Stimulated activated CD8-positive, alpha-beta memory T cell treated with anti-CD3 and anti-CD28 coated beads, Interleukin-4, amount 100 ng/mL, for 48 hours (primary cell): ENCODE data around the gene HNRNPM.
A peak's percentile ranks its signal among the peaks of the same experiment; 100 is the strongest.

Source experiments
- DNase-seq: peaks from one replicate; pipeline ENCODE4 v3.0.0-alpha.2; 2020

Gene HNRNPM

DNA sequence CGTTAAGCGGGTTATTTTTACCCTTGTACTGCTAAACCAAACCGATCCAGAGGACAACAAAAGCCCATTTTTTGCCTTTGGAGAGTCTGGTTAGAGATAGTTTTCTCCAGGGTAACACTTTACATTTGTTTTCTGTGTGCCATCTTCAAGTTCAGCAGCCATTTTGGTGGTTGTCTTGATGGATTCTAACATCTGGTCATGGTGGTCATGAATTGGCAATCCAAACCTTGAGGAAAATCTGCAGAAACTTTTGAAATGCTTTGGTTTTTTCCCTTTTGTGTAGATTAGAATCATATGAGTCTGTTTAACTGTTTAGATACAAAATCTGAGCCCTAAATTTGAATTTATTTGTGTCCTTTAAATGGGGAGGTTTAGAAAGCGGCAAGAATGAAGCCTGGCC lies 16.6 kb downstream of the HNRNPM start:
- DNase-seq, result no peak

DNA sequence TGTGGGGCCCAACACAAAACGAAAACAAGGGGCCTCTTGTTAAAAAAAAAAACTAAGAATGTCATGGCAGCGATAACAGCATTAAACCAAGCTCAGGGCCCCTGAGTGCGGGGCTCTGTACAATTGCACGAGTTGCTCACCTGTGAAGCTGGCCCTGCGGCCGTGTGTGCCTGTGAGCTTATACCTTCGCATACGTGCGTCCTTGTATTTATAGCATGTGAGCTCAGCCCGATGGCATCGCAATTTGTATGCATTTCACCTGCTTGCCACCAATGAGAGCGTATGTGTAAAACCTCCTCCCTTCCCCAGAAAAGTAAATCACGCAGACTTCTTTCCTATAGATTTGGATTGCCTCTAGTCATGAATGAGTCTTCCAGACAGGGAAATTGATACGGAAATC lies 17.1 kb downstream of the HNRNPM start:
- DNase-seq, result no peak

DNA sequence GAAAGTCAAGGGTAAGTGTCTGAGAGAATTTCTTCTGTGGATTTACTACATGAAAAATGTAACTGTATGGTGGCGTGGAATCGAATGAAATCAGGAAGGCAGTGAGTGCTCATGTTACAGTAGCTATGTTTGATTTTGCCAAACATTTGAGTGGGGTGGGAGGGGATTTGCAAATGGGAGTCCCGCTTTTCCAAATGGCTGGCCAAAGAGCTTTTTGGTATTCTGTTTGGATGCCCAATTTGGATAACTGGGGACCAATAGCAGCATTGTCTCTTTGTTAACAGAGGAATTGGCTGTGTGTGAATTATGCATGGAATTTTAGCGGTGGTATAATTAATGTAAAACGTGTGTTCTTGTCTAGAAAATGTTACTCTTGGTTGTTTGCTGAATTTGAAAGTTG lies 17.8 kb downstream of the HNRNPM start:
- no peak for DNase-seq

DNA sequence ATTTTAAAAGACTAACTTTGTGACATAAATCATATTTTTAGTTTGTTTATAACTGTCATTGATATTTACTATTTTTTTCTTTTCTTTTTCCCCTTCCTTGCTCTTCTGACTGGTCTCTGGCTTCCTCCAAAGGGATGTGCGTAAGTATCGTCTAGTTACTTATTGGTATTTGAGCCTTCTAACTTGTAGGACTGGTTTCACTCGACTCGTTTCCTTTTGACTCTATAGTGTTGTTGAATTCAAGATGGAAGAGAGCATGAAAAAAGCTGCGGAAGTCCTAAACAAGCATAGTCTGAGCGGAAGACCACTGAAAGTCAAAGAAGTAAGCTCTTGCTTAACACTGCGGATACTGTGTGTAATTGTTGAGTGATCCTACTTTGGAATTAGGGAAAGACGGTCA lies 18.6 kb downstream of the HNRNPM start:
- no peak for DNase-seq

DNA sequence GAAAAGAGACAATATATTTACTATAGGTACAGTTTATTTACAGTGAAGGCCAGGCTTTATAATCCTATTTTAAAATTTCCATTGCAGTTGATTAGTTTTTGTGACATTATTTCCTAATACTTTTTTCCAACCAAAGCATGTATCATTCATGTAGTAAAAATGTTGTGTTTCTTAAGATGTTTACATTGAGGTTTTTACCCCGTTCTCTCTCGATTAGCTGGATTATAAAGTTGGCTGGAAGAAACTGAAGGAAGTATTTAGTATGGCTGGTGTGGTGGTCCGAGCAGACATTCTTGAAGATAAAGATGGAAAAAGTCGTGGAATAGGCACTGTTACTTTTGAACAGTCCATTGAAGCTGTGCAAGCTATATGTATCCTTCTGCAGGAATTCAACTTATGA lies 21.2 kb downstream of the HNRNPM start:
- DNase-seq, result no peak

DNA sequence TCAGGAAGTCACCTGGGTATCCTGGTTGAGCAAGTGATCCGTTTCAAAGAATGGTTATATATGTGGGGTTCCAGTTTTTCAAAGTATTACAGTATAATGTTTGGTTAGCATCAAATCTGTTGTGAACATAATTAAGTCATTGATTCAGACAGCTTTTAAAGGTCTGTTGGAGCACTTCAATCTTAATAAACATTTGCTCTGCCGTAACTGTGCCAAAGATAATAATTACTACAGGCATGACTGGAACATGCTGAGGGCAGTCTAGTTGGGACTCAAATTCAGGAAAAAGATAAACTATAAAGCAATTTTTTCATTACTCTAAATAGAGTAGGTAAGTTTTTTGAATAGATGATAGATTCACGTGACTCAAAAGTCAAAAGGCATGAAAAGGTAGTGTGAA lies 23.3 kb downstream of the HNRNPM start:
- no peak for DNase-seq

DNA sequence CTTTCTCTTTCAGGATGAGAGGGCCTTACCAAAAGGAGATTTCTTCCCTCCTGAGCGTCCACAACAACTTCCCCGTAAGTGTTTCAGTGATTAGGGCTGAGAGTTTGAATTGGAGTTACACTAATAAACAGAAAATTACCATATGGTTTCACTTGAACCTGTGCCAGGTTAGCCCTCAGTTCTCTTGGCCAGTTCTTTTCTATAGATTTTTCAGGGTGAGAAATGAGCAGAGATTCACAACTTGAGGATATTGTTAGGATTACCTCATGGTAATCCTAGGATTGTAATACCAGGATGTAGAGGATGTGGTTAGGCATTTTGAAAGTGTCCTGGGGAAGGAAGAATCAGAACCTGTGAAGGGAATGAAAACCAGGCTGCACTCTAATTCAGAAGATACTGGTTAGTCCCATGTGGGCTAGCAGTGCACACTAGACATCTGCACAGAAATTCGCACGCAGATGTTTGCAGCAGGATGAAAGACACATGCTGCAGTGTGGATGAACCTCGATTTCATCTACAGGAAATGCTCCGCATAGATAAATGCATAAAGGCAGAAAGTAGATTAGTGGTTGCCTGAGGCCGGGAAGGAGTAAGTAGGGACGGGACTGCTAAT lies 24.1 kb downstream of the HNRNPM start:
- DNase-seq, result no peak

DNA sequence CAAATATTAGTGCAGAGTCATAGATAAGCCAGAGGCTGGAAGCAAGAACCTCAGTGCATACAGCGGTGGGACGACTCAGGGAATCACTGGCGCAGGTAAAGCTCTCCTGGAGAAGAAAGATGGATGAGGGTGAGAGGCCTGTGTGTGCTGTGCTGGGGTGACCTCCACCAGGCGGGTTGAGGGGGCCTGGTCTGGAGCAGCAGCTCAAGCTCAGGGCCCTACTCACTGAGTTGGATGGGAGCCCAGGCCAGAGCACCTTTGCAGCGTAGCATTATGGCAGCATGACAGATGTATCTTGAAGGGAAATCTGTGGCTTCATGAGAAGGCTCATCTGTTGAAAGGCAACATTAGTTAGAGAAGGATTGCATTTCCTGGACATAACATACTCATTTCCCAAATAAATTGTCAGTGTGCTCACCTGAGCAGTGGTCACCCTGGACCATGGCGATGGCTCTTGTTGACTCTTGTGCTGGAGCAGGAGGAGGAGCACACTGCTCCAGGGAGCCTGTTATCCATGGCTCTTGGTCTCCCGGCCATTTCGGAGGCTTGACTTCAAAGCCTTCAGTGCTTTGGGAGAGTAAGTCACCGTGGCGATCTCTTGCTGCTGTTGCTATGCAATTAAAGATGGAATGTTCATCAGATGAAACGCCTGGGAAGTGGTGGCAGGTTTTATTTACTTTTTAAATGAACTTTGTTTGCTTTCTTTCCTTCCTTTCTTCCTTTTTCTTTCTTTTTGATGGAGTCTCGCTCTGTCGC lies 25.0 kb downstream of the HNRNPM start:
- DNase-seq, result no peak

DNA sequence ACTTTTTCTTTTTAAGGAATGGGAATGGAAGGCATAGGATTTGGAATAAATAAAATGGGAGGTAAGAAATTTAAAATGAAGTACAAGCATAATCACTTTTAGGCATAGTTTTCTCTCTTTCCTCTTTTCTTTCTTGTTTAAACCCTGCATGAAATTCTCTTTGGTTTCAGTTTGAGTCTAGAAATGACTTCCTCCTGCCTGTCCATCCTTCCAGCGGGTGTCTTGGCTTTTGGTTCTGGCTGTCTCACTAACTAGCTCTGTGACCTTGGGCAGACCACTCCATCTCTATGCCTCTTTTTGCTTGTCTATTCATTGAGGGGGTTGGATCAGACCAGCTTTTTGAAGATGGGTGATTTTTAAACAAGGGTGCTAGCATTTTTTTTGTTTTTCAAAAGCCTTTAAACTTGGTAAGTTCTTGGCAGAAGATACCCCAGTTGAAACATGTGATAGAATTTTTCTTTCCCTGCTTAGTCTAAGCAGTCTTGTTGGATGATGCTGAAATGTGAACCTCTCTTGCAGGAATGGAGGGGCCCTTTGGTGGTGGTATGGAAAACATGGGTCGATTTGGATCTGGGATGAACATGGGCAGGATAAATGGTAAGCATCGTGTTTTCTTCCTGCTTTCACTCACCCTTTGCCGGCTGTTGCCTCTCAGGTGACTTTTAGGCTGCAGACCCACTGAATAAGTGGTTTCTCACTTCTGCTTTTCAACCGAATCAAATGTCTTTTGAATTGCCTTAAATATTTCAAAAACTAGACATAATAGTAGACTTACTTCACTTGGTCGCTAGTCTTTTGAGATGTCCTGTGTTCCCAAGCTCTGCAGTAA lies 29.1 kb downstream of the HNRNPM start:
- DNase-seq, result no peak

DNA sequence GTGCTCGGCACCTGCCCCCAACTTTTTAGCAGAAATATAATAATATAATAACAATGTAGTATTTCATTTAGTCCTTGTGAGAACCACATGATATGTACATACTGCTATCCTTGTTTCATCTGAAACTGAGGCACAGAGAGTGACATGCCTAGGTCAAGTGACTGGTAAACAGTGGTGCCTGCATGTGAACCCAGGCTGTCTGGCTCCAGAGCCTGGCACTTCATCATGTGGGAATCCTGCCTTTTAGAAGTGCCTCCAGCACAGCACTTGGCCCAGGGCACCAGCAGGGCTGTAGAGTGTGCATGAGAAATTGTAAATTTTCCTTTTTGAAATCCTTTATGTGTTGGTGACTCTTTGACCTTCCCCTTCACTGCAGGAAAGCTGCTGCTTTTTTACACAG lies 30.2 kb downstream of the HNRNPM start:
- no peak for DNase-seq

DNA sequence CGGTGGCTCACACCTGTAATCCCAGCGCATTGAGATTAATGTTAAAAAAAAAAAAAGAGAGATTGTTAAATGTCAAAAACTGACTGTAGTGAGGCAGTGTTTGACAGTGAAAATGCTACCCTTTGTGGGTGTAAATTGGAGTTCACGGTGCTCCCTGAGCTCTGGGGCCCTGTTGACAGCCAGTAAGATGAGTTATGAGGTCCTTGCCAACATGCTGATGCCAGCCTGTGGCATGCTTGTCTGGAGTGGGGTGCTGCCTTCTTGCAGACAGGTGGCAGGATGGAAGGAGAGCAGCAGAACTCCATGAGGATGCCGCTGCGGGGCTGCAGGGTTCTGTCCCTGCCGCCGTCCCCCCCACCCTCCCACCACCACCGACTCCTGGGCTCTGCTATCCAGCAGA lies 31.7 kb downstream of the HNRNPM start:
- DNase-seq, result no peak

DNA sequence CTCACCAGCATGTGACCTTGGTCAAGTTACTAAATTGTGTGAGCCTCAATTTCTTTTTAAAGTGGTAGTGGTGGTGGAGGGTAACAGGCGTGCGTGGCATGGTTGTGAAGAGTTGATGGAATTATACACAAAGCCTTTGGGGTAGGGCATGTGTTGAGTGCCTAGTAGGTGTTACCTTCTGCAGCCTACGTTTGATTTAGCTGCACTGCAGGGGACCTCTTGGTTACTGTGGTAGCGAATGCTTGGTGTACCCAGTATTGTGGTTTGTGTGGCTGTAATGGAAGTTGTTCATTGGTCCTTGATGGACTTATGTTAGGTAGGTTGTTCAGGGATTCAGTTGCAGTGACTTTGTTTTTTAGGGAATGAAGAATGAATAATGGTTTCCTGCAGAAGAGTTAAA lies 33.1 kb downstream of the HNRNPM start:
- DNase-seq, result no peak

DNA sequence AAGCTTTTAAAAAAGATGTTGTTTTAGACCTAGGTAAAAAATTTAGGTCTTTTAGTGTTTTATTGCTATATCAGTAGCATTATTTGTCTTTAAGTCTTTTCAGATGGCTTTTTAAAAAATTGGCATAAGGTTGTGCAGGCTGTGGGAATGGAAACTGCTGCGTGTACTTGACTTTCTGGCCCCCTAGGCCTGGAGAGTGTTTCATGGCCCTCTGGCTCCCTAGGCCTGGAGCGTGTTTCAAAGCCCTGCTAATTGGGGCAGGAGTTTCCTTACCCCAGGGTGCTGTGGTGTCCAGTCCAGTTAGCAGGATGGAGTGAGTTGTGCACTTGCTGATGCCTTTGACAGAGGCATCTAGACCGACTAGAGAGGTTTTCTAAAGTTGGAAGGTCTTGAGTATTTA lies 33.8 kb downstream of the HNRNPM start:
- DNase-seq, result no peak

DNA sequence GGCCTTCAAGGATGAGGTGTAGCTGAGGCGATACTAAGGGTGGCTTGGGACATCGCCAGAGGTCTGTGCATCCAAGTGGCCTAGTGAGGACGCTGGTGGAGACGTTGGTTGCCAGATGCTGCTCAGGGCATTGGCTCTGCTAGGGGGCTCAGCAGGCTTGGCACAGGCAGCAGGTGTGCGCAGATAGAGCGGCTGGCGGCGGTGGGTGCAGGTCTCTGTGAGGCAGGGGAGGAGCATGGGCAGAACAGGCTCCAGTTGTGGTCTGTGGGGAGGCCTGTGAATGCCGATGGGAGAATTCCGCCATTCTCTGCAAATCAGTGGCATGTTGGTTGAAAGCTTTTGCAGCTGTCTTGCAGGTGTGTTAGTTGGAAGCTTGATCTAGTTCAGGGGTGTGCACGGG lies 36.4 kb downstream of the HNRNPM start:
- no peak for DNase-seq

DNA sequence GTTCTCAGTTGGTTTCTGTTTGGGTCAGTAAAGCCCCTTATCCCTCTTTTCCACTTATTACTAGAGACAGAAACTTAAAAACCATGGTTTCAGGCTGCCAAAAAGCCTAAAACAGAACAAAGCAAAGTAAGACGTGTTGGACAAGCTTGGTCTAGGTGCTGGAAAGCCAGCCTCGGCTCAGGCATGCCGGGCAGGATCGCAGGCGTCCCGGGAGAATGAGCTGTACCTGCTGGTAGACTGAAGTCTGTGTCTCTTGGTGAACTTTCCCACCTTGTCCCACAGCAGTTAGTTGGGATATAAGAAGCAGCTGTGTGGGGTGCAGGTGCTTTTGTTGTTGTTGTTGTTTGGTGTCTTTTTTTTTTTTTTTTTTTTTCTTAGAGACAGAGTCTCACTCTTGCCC lies 36.8 kb downstream of the HNRNPM start:
- no peak for DNase-seq

DNA sequence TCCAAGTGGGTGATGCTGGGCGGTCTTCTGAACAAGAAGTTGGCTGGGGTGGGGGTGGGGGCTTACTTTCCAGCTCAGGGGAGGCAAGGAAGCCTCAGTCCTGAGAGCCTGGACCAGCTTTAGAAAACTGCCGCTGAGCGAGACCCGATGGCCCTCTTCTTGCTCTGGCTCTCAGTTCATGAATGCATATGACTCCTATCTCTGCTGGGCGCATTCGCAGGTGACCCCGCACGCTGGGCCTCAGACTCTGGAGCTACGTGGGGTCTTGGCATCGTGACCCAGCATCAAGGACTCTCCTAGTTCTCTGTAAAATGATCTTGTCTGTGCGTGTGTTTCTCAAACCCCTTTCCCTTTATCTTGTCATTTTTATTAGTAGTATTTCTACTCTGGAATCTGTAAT lies 37.9 kb downstream of the HNRNPM start:
- no peak for DNase-seq

DNA sequence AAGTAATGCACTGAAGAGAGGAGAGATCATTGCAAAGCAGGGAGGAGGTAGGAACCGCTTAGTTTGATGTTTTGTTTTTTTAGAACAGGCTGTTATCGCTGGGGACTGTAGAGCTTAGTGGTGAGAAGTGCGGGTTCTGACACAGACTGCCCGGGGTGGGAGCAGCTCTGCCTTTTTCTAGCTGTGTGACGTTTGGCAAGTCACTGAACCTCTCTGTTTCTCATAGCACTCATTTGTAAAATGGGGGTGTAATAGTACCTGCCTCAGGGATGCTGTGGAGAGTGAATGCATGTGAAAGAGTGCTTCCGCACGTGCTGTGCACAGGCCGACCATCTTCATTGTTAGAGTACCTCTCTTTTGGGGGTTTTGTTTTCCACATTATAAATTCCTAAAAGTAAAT lies 38.4 kb downstream of the HNRNPM start:
- no peak for DNase-seq

DNA sequence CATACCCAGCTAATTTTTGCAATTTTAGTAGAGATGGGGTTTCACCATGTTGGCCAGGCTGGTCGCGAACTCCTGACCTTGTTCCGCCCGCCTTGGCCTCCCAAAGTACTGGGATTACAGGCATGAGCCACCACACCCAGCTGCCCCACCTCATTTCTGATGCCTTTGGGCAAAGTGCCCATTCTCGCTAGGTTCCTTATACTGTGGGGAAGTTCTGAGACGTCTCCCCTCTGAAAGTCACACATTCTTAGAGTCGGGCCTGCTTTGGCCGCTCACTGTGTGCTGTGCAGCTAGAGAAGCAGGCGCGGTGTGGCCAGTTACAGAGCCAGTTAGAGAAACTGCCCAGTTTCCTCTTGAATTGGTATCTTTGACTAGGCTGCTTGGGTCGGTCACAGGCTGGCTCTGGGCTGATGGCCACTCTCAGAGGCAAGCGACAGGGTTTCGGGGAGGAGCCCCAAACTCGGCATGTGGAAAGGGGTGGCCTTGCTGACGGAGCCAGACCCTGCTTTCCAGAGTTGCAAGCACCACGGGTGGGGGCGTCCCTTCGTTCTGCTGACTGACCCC lies 39.6 kb downstream of the HNRNPM start:
- DNase-seq, result no peak

DNA sequence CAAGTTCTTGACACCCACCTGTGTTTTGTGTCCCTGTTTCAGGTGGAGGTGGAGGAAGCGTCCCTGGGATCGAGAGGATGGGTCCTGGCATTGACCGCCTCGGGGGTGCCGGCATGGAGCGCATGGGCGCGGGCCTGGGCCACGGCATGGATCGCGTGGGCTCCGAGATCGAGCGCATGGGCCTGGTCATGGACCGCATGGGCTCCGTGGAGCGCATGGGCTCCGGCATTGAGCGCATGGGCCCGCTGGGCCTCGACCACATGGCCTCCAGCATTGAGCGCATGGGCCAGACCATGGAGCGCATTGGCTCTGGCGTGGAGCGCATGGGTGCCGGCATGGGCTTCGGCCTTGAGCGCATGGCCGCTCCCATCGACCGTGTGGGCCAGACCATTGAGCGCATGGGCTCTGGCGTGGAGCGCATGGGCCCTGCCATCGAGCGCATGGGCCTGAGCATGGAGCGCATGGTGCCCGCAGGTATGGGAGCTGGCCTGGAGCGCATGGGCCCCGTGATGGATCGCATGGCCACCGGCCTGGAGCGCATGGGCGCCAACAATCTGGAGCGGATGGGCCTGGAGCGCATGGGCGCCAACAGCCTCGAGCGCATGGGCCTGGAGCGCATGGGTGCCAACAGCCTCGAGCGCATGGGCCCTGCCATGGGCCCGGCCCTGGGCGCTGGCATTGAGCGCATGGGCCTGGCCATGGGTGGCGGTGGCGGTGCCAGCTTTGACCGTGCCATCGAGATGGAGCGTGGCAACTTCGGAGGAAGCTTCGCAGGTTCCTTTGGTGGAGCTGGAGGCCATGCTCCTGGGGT lies 41.0 kb downstream of the HNRNPM start:
- DNase-seq, result no peak

DNA sequence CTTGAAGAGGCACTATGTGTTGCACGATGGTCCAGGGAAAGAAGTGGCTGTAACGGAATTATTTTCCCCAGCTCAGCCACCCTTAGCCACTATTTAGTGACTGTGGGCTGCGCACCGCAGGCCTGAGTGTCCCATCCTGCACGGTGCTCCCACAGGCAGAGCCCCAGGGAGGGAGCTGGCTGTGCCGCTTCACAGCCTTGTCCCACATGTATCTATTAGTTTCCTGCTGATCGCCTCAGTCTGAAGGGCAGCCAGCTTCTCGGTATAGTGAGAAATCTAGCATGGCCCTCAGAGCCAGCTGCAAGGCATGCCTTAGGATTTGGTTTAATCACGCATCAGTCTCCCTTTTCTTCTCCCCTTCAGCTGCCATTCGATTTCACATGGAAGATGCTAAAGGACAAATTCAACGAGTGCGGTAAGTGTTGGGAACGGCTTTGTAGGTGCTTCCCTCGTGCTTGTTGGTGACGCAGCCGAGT lies 41.9 kb downstream of the HNRNPM start:
- no peak for DNase-seq

DNA sequence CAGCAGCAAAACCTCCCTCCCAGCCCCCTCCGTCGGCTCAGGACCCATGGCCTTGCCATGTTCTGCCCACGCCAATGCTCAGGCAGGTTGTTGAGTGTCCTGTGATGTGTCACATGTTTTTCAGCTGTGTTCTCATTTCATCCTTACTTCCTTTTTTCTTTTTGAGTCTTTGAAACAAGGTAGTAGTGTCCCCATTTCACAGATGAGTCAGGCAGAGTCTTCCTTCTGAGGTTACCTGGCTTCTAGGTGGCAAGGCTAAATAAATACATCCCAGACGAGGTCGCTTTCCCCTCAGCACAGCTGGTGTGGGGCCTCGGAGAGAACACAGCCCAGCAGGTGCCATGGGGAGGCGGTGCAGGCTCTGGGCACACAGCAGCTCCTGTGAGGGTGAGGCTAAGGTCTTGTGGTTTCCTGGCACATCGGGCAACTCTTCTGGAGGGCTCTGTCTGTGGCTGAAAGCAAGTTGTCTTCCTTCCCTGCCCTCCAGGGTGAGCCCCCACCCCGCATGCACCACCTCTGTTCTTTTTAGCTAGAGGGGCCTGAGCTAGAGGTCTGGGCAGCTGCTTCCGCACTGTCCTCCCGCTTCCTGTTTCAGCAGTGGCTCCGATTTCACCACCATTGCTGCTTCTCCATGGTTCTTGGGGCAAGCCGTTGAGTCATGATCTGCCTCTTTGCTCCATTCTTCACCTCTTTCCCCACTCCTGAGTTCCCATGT lies 42.5 kb downstream of the HNRNPM start:
- DNase-seq, result peak; percentile 67

DNA sequence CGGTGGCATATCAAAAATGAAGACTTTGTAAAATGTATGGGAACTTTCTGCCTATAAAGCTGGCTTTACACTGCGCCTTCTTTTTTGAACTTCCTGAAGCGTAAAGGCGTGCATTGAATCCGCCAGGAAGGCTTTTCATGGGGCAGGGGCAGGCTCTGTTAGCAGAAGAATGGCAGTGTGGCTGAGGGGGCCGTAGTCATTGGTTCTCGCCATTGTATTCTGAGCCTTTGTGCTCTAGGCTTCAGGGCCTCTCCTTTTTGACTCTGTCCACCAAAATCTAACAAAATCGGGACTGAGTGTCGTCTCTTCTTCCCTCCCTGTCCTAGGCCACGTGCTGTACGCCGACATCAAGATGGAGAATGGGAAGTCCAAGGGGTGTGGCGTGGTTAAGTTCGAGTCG lies 43.6 kb downstream of the HNRNPM start:
- no peak for DNase-seq
